H4 (cell line): ENCODE data around the gene MME. TPM values are rescaled to one million over a fixed set of nuclear protein-coding genes. Genes with fewer than 3 reads are reported as not detected.
"Not testable (repeated sequence)": the region's sequence is repeated elsewhere in the genome, so short reads cannot be mapped to it uniquely, and the experiment has no call there.

ENCODE experiments used
- DNase-seq: peaks from one replicate; pipeline ENCODE4 v3.0.0-alpha.2; 2015; ENCODE audit warnings: low spot score
- total RNA-seq: library from RNA; depleted of rRNA; stranded (reverse); fragments of >200 nt; shearing (Covaris generic); gene quantifications from 2 replicates; pipeline ENCODE4 v1.2.3, GENCODE V29; 2014

MME gene
- total RNA-seq, 1 experiment from 2014 or later, result 8.4 TPM

GRCh38 chr3:155083313-155083905 is 3.3 kb downstream of the MME start:
- DNase-seq, result no peak

- DNase-seq, result no peak
Measured at GRCh38 chr3:155084567-155084966, 4.4 kb downstream of the MME start.

DNA sequence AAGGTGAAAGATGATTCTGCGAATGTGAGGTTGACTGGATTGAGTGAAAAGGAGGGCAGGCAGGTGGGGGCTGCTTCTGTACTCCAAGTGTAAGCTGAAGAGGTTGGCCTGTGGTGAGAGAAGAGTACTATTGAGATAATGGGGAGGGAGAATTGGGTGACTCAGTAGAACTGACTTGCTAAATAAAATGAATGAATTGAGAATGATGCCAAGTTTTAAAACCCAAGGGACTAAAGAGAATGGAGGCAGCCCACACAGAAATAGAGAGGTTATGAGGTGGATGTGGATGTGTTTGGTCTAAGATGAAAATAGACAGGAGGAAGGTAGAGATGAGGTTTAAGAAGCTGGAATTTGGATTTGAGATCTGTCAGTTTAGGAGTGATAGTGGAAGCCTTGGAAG is 5.9 kb downstream of the MME start:
- no peak for DNase-seq

GRCh38 chr3:155088706-155089345 is 8.7 kb downstream of the MME start:
- DNase-seq, result no peak

- DNase-seq, result no peak
Measured at GRCh38 chr3:155089495-155089894, 9.4 kb downstream of the MME start.

DNA sequence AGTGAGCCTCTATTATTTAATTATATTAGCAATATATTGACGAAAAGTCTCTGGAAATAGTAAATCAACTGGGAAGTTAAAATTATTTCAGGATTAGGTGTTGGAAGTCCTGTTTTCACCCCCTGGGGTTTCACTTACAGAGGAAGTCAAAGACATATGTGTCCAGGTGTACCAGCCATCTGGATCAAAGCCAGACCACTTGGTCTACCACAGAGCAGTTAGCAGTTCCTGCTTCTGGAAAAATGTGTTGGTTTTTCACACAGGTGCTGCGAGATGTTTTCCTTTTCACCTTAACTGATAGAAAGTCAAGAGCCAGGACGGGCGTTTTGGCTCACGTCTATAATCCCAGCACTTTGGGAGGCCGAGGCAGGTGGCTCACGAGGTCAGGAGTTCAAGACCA is 13.1 kb downstream of the MME start:
- DNase-seq, result no peak

DNA sequence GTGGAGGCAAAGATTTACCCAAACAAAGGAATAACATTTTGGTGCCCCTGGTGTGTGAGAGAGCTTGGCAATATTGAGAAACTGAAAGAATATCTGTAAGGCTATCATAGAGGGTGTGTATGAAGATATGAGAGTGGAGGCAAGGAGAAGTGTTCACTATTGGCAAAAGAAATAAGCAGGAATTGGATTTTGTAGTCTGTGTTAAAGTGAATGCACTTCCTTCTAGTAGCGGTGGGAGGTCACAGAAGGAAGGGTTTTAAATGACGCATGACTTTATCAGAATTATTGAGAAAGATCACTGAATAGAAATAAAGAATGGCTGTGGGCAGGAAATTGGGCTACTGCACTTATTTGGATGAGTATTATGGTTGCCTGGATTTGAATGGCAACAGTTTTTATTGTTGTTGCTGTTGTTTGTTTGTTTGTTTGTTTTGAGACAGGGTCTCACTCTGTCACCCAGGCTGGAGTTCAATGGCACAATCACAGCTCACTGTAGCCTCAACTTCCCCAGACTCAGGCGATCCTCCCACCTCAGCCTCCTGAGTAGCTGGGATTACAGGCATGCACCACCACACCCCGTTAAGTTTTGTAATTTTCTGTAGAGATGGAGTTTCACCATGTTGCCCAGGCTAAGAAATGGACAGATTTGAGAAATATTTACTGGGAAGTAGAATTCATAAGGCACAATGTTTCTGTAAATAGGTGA is 16.3 kb downstream of the MME start:
- no peak for DNase-seq

DNA sequence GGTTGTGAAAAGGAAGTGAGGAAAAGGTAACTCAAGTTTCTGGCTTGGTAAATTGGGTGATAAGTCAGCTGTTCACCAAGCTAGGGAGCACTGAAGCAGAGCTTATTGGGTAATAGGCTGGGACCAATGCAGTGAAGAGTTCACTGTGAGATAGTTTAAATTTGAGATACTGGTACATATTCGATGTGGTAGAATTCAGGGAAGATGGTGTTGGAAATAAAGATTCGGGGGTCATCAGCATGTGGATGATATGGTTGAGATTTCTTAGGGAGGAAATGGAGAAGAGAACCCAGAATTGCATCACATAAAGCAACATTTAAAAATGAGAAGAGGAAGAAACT is 16.9 kb downstream of the MME start:
- DNase-seq, result no peak

GRCh38 chr3:155101398-155101797 is 21.3 kb downstream of the MME start:
- no peak for DNase-seq

- no peak for DNase-seq
Measured at GRCh38 chr3:155102329-155102728, 22.2 kb downstream of the MME start.

- no peak for DNase-seq
Measured at GRCh38 chr3:155103686-155104085, 23.6 kb downstream of the MME start.

DNA sequence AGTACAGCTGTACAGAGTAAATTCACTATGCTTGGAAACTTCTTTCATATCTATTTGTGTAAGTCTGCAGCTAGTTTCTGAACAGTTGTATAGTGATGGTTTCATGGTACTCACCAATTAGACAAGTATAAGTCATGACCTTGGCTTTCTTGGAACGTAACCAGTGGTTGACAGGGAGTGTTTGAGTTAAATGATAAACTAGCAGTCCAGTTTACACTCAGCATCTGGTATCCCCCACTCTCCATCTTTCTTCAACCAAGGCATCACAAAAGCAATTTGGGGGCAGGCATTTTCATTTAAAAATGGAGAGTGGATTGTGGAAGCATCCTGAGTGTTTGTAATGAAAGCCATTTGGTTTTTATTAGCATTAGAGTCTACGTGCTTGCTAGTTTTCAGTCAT is 26.0 kb downstream of the MME start:
- no peak for DNase-seq

DNA sequence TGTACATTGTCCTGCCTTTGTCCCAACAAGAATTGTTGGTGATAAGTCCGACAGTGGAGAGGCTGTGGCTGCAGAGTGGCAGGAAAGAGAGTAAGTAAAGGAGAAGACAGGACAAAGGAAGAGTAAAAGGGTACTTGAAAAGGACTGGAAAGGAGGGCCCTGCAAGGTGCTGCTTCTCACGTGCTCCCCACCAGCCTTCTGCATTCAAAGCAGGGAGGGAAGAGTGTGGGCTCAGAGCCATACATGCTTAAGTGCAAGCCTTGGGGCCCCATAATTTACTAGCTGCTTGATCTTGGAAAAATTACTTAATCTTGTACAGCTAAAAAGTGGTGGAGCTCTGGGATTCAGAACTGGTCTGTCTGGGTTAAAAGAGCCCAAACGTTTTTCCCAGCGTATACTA is 29.9 kb downstream of the MME start:
- DNase-seq, result no peak

DNA sequence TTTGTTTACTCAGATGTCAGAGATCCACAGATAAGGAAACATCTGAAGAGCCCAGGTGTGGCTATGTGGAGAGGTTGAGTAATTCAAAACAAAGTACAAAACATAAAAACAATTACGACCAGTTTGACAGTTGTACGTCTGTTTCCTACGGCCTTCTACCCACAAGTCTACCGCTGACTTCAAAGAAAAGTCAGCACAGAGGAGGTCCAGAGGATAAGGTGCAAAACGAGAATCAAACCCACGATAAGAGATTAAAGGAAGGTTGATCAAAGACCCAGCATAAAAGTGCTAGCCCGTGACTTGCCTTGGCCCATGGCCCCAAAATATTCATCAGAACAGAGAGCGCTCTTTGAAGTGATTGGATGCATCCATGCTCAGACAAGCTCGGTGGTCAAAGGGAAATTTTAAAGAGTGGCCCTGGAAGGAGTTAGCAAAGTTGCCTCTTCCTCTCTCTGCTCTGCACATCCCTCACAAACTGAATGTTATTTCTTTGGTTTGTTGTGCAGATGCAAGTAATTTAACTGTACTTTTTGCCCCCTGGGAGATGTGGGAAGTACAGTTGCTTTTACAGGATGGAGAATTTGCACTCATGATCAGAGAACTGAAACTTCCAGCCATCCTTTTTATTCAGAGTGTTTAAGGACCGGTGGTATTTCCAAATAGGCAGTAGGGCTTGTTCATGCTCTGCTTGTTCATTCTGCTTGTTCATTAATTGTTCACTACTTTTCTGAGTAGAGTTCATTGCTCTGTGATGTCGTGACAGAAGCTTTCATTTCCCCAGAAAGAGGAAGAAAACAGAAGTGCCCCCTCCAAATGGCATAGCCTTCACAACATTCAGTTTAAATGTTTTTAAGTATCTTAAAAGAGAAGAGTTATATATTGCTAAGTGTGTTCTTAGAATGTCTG is 31.1 kb downstream of the MME start:
- DNase-seq, result no peak

GRCh38 chr3:155111971-155112370 is 31.9 kb downstream of the MME start:
- DNase-seq, result no peak

DNA sequence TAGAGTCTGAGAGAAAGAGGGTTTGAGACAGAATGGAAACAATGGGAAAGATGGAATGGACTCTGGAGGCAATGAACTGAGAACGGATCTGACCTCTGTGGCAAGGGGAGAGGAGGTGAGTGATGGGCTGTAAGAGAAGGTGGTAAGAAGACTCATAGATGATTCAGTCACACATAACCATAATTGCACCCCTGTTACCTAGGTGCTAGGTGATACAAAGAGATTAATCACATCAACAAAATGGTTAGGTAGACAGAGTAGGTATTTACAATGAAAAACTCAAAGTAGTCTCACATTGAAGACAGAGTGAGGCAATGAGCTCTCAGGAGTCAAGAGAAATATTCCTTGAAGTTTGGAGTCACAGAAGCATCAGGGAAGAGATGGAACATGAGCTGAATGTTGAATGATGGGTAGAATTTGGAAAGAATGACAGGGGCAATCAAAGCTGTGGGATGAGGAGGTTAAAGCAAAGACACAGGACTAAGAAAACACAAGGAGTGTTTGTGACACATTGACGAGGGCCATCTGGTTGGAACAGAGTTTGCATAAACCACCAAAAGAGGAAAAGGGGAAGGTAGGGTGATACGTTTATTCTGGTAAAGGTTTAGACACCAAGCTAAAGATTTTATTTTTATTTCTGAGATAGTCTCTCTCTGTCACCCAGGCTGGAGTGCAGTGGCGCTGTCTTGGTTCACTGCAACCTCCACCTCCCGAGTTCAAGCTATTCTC is 32.7 kb downstream of the MME start:
- DNase-seq, result no peak

GRCh38 chr3:155124745-155125144 is 44.6 kb downstream of the MME start:
- not testable (repeated sequence) for DNase-seq

DNA sequence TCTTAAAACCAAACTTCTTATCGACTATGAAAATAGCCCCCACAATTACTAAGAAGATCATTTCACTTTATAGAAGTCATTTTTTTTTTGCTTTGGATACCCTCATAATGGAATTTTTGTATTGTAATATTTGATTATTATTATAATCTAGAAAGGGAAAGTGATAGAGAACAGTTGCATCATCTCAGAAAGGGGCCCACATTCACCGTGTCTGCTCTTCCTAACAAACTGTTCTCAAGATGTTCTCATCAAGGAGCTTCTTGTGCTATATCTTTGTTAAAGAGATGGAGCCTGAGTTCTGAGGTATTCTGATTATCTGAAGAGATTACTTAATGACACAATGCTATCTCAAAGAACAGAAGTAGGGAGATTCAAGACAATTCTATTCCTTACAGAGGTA is 49.3 kb downstream of the MME start:
- DNase-seq, result no peak

DNA sequence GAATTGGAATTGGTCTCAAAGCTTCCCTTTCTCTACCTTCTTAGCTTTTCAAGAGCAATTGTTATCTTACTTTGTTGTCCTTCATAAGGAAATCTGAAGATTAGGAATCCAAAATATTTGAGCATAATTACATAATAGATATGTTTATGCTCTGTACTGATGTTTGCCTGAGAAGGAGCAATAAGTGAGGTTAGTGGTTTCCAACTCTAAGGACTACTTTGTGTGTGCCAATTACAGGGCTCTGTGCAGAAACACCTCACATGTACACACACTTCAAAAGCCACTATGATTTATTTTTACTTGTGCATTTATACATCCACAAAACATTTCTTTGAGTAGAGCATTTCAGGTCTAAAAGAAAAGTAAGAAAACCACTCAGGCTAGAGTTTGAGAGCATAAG is 49.9 kb downstream of the MME start:
- DNase-seq, result no peak

DNA sequence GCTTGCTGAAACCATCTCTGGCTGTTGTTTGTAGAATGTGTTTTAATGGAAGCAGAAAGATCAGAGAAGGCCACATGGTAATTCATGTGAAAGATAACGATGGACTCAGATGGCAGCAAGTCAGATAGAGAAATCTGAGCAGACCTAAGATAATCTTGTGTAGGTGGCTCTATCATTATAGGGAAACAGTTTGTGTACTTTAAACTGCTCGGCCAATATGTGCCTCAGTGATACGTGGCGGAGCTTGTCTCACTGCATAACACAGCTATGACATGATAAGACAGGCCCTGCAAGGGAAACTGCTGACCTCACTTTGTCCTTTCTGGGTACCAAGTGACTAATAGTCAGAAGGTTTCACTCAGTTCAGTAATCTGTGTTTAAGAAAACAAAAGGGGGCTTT is 51.0 kb downstream of the MME start:
- DNase-seq, result no peak

GRCh38 chr3:155134311-155134710 is 54.2 kb downstream of the MME start:
- DNase-seq, result not testable (repeated sequence)

GRCh38 chr3:155135003-155135402 is 54.9 kb downstream of the MME start:
- DNase-seq, result no peak
